ENCODE measurements around the gene NFKBIB. TPM values are rescaled to one million over a fixed set of nuclear protein-coding genes. Genes with fewer than 3 reads are reported as not detected.

NFKBIB gene
- total RNA-seq, 1 experiment from 2014 or later = 51.2 TPM

GRCh38 chr19:38880076-38880881, 19.5 kb upstream of the NFKBIB start (continued):
- TF ChIP-seq POLR2AphosphoS5 (IDR thresholded peaks at IDR 0.05; ENCODE audit: low read depth, low read length) (no peak), YY1 (IDR thresholded peaks at IDR 0.05; ENCODE audit: extremely low read depth, insufficient replicate concordance, low read depth, low read length) (no peak), REST (IDR thresholded peaks at IDR 0.05; ENCODE audit: low read depth) (no peak), CBX3 (IDR thresholded peaks at IDR 0.05; ENCODE audit: low read depth) (no peak)

- Histone ChIP-seq H4K20me1 (ENCODE audit: insufficient read depth) (no peaks in the 10 kb centered on the region), H2AFZ (ENCODE audit: low read depth, low read length, poor library complexity, severe bottlenecking) (no peak overlapping the region), H3K4me3 (replicated peaks in 1 of 2; ENCODE audit: low read depth in 1 of 2, low read length in 2 of 2) (no peak overlapping the region), H3K9me2 (ENCODE audit: insufficient read depth) (no peaks in the 10 kb centered on the region), H3K27me3 (ENCODE audit: insufficient read depth, low read length) (no peaks in the 10 kb centered on the region), H3K9ac (ENCODE audit: low read length) (no peak overlapping the region), H3K4me2 (ENCODE audit: low read length) (no peak overlapping the region), H3K79me2 (ENCODE audit: insufficient read depth, low read length) (no peaks in the 10 kb centered on the region), H3K27ac (ENCODE audit: low read depth, low read length) (no peak overlapping the region), H3K36me3 (ENCODE audit: control insufficient read depth in 1 of 2, insufficient read depth in 2 of 2, low read length in 2 of 2) (no peaks in the 10 kb centered on the region), H3K4me1 (ENCODE audit: control insufficient read depth in 1 of 2, insufficient read depth in 2 of 2, low read length in 2 of 2) (peaks cover 12 to 16% of the 10 kb centered on the region in 2 experiments; a peak in 3 of 4 replicates), H3K9me3 (ENCODE audit: control insufficient read depth in 1 of 2, insufficient read depth in 1 of 2, low read depth in 1 of 2, low read length in 2 of 2) (no peaks in the 10 kb centered on the region)
- POLR2A ChIA-PET = no interaction called here
- CTCF ChIA-PET = no interaction called here
- intact Hi-C loops (cut with micrococcal nuclease) = no loop called here
- ATAC-seq = no peak
- DNase-seq (ENCODE audit: low read depth, low spot score) = no peak
- no TSS peak for BruUV-seq (replicated peaks)
- RAD21 ChIA-PET (ENCODE audit: low non-redundant PET in 1 of 2, low total read pairs in 2 of 2, uncharacterized antibody in 2 of 2, unreplicated experiment in 2 of 2) = no interaction called here
- TF ChIP-seq SP1 (IDR thresholded peaks at IDR 0.05; ENCODE audit: low read depth) (no peak), ATF3 (IDR thresholded peaks at IDR 0.05) (no peak), ELF1 (IDR thresholded peaks at IDR 0.05; ENCODE audit: borderline replicate concordance, low read depth) (no peak), CBX3 (IDR thresholded peaks at IDR 0.05; ENCODE audit: low read depth) (no peak), EGR1 (IDR thresholded peaks at IDR 0.05; ENCODE audit: low read depth) (no peak), TCF7L2 (IDR thresholded peaks at IDR 0.05; ENCODE audit: borderline replicate concordance, extremely low read depth, insufficient read depth, insufficient read length) (no peak), REST (IDR thresholded peaks at IDR 0.05; ENCODE audit: low read depth) (no peak), ZBTB33 (IDR thresholded peaks at IDR 0.05; ENCODE audit: extremely low read depth, insufficient replicate concordance, low read length) (no peak), POLR2A (IDR thresholded peaks at IDR 0.05; ENCODE audit: borderline replicate concordance, extremely low read depth, insufficient read depth, insufficient read length) (no peak), YY1 (IDR thresholded peaks at IDR 0.05; ENCODE audit: extremely low read depth, insufficient replicate concordance, low read depth, low read length) (no peak)
These were observed 18.7 kb upstream of the NFKBIB start for GRCh38 chr19:38880882-38881609.
